OCI-LY7 (cell line): ENCODE measurements around the gene RAPGEF4. TPM values are rescaled to one million over a fixed set of nuclear protein-coding genes. Genes with fewer than 3 reads are reported as not detected.

Experiments used
- BruUV-seq: library from RNA; stranded (reverse); fragments of 400-500 nt; replicated peaks from 2 replicates; lab custom pipeline; 2021; lab: Mats Ljungman, UMichigan
- CTCF ChIA-PET: fragments of 300-600 bp; sonication (Branson Sonifier 250); formaldehyde crosslinking; loops from one replicate; lab custom pipeline; 2022; ENCODE audit warnings: antibody characterized with exemption; ENCODE audit not compliant: unreplicated experiment; lab: Charles Lee
- POLR2A ChIA-PET: fragments of 300-600 bp; sonication (Branson Sonifier 250); formaldehyde crosslinking; loops from one replicate; lab custom pipeline; 2022; ENCODE audit warnings: antibody characterized with exemption; lab: Charles Lee
- DNase-seq: peaks from one replicate; pipeline ENCODE4 v3.0.0-alpha.2; 2015; ENCODE audit warnings: low spot score
- H2AFZ ChIP-seq: fragments of 200-600 bp; sonication (generic), shearing (Covaris generic); 2 replicates; pipeline ENCODE4 v1.6.1; 2014; ENCODE audit warnings: mild to moderate bottlenecking, antibody characterized with exemption, low read length, moderate library complexity
- H3K27ac ChIP-seq: fragments of 200-600 bp; sonication (generic); 2 replicates; pipeline ENCODE4 v1.5.1; 2014; ENCODE audit warnings: mixed run types, low read depth, mild to moderate bottlenecking, moderate library complexity, low read length, inconsistent platforms; ENCODE audit not compliant: poor library complexity, severe bottlenecking
- H3K36me3 ChIP-seq: fragments of 200-600 bp; sonication (generic); 2 replicates; pipeline ENCODE4 v1.6.1; 2014; ENCODE audit warnings: mild to moderate bottlenecking, antibody characterized with exemption, low read length, moderate library complexity, mixed read lengths; ENCODE audit not compliant: insufficient read depth
- H3K4me1 ChIP-seq: fragments of 200-600 bp; sonication (generic); 2 replicates; pipeline ENCODE4 v1.5.1; 2014; ENCODE audit warnings: mild to moderate bottlenecking, low read length; ENCODE audit not compliant: insufficient read depth, poor library complexity, severe bottlenecking
- H3K4me2 ChIP-seq: fragments of 200-600 bp; sonication (generic); 2 replicates; pipeline ENCODE4 v1.6.1; 2014; ENCODE audit warnings: mild to moderate bottlenecking, low read length
- H3K4me3 ChIP-seq: fragments of 200-600 bp; sonication (generic); 2 replicates; pipeline ENCODE4 v1.5.1; 2014; ENCODE audit warnings: mild to moderate bottlenecking, low read depth, low read length; ENCODE audit not compliant: poor library complexity, severe bottlenecking
- H3K79me2 ChIP-seq: fragments of 200-600 bp; sonication (generic); 2 replicates; pipeline ENCODE4 v1.6.1; 2016; ENCODE audit warnings: low read depth, mild to moderate bottlenecking, low read length, moderate library complexity, mixed read lengths; ENCODE audit not compliant: insufficient read depth
- H3K9me2 ChIP-seq: fragments of 200-600 bp; sonication (generic); 2 replicates; pipeline ENCODE4 v1.6.1; 2016; ENCODE audit warnings: mild to moderate bottlenecking, low read length, mixed read lengths; ENCODE audit not compliant: insufficient read depth
- H3K9me3 ChIP-seq: fragments of 200-600 bp; sonication (generic); 2 replicates; pipeline ENCODE4 v1.6.1; 2014; ENCODE audit warnings: mild to moderate bottlenecking, mixed run types, low read length, mixed read lengths
- H4K20me1 ChIP-seq: fragments of 200-600 bp; sonication (generic); 2 replicates; pipeline ENCODE4 v1.6.1; 2014; ENCODE audit warnings: mild to moderate bottlenecking, antibody characterized with exemption, low read length, moderate library complexity, mixed read lengths; ENCODE audit not compliant: insufficient read depth
- EZH2phosphoT487 ChIP-seq: fragments of 200-600 bp; sonication (generic); IDR thresholded peaks from 2 replicates; pipeline ENCODE4 v1.6.1; 2018; ENCODE audit warnings: low read depth, borderline replicate concordance, mild to moderate bottlenecking, mixed run types, antibody characterized with exemption, low read length, moderate library complexity, mixed read lengths
- intact Hi-C: fragments of 100-400 bp; cut with micrococcal nuclease; formaldehyde crosslinking; loops from one replicate; pipeline ENCODE4 v1.10.0; 2022; ENCODE audit not compliant: unreplicated experiment
- total RNA-seq, 2 experiments: library from RNA; depleted of rRNA in 1 of 2; stranded (reverse); fragments of >200 nt in 1 of 2; shearing (Covaris generic) in 1 of 2; gene quantifications; 2 replicates each; pipeline ENCODE4 v1.2.3, GENCODE V29; 2014 to 2022
- TF ChIP-seq, protein P1 (sequence below): fragments of 200-600 bp; sonication (generic); conservative IDR thresholded peaks from 2 replicates; pipeline ENCODE4 v1.5.1; 2014; ENCODE audit warnings: mild to moderate bottlenecking, antibody characterized with exemption, low read length, moderate library complexity, mixed read lengths

The RAPGEF4 gene
- total RNA-seq, 2 experiments from 2014 or later = 0.22 to 0.55 TPM

DNA sequence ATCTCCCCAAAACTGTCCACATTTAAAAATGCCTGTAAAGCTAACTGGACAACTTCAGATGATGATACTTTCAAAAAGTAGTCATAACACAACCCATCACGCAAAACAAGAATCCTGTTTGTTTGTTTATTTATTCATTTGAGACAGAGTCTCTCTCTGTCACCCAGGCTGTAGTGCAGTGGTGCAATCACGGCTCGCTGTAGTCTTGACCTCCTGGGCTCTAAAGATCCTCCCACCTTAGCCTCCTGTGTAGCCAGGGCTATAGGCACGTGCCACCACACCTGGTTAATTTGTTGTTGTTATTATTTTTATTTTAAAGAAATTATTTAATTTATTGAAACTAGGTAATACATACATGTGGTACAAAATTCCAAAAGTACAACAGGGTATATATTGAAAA is 94.8 kb downstream of the RAPGEF4 start:
- intact Hi-C loops = no loop called here
- TF ChIP-seq, protein P1, sequence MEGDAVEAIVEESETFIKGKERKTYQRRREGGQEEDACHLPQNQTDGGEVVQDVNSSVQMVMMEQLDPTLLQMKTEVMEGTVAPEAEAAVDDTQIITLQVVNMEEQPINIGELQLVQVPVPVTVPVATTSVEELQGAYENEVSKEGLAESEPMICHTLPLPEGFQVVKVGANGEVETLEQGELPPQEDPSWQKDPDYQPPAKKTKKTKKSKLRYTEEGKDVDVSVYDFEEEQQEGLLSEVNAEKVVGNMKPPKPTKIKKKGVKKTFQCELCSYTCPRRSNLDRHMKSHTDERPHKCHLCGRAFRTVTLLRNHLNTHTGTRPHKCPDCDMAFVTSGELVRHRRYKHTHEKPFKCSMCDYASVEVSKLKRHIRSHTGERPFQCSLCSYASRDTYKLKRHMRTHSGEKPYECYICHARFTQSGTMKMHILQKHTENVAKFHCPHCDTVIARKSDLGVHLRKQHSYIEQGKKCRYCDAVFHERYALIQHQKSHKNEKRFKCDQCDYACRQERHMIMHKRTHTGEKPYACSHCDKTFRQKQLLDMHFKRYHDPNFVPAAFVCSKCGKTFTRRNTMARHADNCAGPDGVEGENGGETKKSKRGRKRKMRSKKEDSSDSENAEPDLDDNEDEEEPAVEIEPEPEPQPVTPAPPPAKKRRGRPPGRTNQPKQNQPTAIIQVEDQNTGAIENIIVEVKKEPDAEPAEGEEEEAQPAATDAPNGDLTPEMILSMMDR = no peak
- no peak for TF ChIP-seq EZH2phosphoT487
- Histone ChIP-seq H3K36me3 (no peaks in the 10 kb centered on the region), H4K20me1 (no peaks in the 10 kb centered on the region), H3K9me2 (no peaks in the 10 kb centered on the region), H3K27ac (no peak overlapping the region), H3K79me2 (no peaks in the 10 kb centered on the region), H2AFZ (no peak overlapping the region), H3K4me2 (no peak overlapping the region), H3K4me1 (no peaks in the 10 kb centered on the region), H3K4me3 (no peak overlapping the region), H3K9me3 (no peaks in the 10 kb centered on the region)
- ChIA-PET POLR2A (no interaction called here), CTCF (no interaction called here)
- no peak for DNase-seq
- no TSS peak for BruUV-seq

DNA sequence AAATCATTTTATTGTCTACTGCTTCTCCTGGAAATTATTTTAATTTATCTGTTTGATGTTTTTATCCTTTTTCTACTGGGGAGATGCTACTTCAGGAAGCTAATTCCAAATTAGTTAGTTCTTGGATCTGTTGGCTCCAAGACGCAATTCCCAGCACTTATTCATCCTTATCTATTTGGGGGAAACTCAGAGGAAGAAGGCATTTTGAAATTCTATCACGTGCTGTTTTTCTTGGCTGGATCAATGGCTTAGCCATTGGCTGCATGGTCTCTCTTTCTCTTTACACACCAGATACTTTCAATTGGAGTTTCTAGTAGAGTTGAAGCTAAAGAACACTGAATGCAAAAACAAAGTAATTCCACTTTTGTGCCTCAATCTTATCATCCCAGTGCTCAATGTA is 98.3 kb downstream of the RAPGEF4 start:
- TF ChIP-seq, protein P1 = no peak
- TF ChIP-seq EZH2phosphoT487 = no peak
- Histone ChIP-seq H4K20me1 (no peaks in the 10 kb centered on the region), H3K27ac (no peak overlapping the region), H2AFZ (no peak overlapping the region), H3K9me3 (no peaks in the 10 kb centered on the region), H3K4me2 (no peak overlapping the region), H3K4me3 (no peak overlapping the region), H3K79me2 (no peaks in the 10 kb centered on the region), H3K9me2 (no peaks in the 10 kb centered on the region), H3K36me3 (no peaks in the 10 kb centered on the region), H3K4me1 (no peaks in the 10 kb centered on the region)
- no TSS peak for BruUV-seq
- DNase-seq = no peak
- ChIA-PET POLR2A (no interaction called here), CTCF (no interaction called here)
- intact Hi-C loops = no loop called here

DNA sequence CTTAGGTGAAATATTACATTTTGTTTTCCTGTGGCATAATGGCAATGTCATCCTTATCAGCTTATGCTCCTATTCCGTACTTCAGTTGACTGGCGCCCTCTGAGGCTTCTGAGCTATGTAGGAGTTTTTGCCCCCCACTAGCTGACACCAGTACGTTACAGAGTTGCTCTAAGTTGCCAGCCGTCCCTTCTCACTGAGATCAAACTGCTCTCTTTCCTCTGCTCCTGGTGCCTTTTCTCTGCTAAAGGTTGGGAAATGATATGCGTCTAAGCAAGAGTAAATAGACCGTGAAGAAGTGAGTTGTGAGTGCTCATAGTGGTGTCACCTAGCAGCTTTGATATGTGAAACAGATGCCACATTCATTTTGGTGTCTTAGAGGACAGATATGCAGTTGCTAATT is 99.2 kb downstream of the RAPGEF4 start:
- Histone ChIP-seq H3K36me3 (no peaks in the 10 kb centered on the region), H3K27ac (no peak overlapping the region), H3K4me2 (no peak overlapping the region), H2AFZ (no peak overlapping the region), H3K4me3 (no peak overlapping the region), H3K79me2 (no peaks in the 10 kb centered on the region), H3K9me3 (no peaks in the 10 kb centered on the region), H3K9me2 (no peaks in the 10 kb centered on the region), H3K4me1 (no peaks in the 10 kb centered on the region), H4K20me1 (no peaks in the 10 kb centered on the region)
- intact Hi-C loops = no loop called here
- CTCF ChIA-PET = no interaction called here
- POLR2A ChIA-PET = no interaction called here
- no peak for DNase-seq
- TF ChIP-seq EZH2phosphoT487 = no peak
- TF ChIP-seq, protein P1 = no peak
- BruUV-seq = no TSS peak
